ENCODE results near the gene TPX2. TPM values are rescaled to one million over a fixed set of nuclear protein-coding genes. Genes with fewer than 3 reads are reported as not detected.
A peak's percentile ranks its signal among the peaks of the same experiment; 100 is the strongest.

Gene TPX2
- total RNA-seq, 6 donors from 2014 or later, result 1.0 to 6.7 (median 3.8) TPM

GRCh38 chr20:31720486-31721407, 18.3 kb upstream of the TPX2 start:
- H3K27me3 ChIP-seq, result no peaks in the 10 kb centered on the region
- no peak for ATAC-seq (ENCODE audit: low FRiP score in 2 of 2)
- TF ChIP-seq POLR2A (IDR thresholded peaks at IDR 0.05), result peak in 1 of 4 donors; percentile 10
- peak in 1 of 2 donors; percentile 4 for TF ChIP-seq POLR2AphosphoS5 (IDR thresholded peaks at IDR 0.05)
- no peak for TF ChIP-seq EP300 (IDR thresholded peaks at IDR 0.05)
- 9 to 16% methylated on average over 4 to 7 of the region's 7 CpGs for WGBS, 2 donors
- peaks cover 38 to 49% (median 45%) of the 10 kb centered on the region in 4 donors for H3K4me1 ChIP-seq
- no peaks in the 10 kb centered on the region for H3K9me3 ChIP-seq
- peak overlapping the region; percentile 99 for H3K27ac ChIP-seq
- peaks cover 0 to 44% (median 6%) of the 10 kb centered on the region in 4 donors for H3K36me3 ChIP-seq
- DNase-seq, result no peak
- H3K4me3 ChIP-seq, result peak overlapping the region; percentile 63 to 85 (median 72)

- peak overlapping the region; percentile 63 to 85 (median 72) for H3K4me3 ChIP-seq
- H3K27me3 ChIP-seq, result no peaks in the 10 kb centered on the region
- peak overlapping the region; percentile 99 for H3K27ac ChIP-seq
- no peak for DNase-seq
- WGBS, 2 donors, result 33 to 60% methylated on average over 7 to 22 of the region's 22 CpGs
- H3K9me3 ChIP-seq, result no peaks in the 10 kb centered on the region
- TF ChIP-seq POLR2A (IDR thresholded peaks at IDR 0.05) (no peak), POLR2AphosphoS5 (IDR thresholded peaks at IDR 0.05) (no peak), EP300 (IDR thresholded peaks at IDR 0.05) (no peak)
- TF ChIP-seq, protein P1, sequence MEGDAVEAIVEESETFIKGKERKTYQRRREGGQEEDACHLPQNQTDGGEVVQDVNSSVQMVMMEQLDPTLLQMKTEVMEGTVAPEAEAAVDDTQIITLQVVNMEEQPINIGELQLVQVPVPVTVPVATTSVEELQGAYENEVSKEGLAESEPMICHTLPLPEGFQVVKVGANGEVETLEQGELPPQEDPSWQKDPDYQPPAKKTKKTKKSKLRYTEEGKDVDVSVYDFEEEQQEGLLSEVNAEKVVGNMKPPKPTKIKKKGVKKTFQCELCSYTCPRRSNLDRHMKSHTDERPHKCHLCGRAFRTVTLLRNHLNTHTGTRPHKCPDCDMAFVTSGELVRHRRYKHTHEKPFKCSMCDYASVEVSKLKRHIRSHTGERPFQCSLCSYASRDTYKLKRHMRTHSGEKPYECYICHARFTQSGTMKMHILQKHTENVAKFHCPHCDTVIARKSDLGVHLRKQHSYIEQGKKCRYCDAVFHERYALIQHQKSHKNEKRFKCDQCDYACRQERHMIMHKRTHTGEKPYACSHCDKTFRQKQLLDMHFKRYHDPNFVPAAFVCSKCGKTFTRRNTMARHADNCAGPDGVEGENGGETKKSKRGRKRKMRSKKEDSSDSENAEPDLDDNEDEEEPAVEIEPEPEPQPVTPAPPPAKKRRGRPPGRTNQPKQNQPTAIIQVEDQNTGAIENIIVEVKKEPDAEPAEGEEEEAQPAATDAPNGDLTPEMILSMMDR (IDR thresholded peaks at IDR 0.05), result no peak
- peaks cover 31 to 40% (median 36%) of the 10 kb centered on the region in 4 donors for H3K4me1 ChIP-seq
- ATAC-seq (ENCODE audit: low FRiP score in 2 of 2), result no peak
- H3K36me3 ChIP-seq, result peaks cover 0 to 36% (median 6%) of the 10 kb centered on the region in 4 donors
Measured at GRCh38 chr20:31721408-31722256, 17.5 kb upstream of the TPX2 start.

DNA sequence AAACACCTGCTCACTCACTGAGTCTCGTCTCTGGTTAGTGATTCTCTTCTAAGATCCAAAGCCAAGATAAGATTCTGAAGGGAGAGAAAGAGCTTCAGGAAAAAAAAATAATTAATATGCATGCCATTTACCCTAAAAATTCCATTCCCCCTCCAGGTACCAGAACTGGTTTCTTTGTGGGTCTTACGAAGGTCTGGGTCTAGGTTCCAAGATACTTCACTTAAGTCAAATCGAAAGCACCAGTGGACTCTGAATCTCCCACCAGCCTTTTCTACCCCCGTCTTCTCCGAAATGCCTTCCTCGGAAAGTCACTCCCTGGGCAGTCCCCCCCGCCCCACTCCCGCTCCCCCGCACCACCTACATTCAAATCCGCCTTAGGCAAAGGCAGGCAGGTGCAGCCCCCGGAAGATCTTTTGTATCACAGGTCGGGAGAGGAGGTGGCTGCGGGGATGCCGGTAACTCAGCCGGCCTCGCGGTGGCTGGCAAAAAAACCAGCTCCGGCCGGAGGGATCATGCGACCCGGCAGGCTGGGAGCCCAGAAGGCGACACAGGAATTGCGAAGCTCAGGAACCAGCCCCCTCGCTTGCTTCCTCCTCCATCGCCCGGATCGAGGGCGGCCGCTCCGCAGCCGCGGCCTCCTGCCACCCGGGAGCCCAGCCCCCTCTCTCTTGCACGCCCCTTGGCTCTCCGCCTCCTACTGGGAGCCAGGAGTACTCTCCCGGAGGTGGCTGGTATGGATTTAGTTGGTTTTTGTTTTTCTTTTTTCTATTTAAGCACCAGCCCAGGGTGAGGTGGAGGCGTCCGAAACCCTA, 16.6 kb upstream of the TPX2 start, which contains the start of gene BCL2L1:
BCL2L1 (minus strand) TSS at position 612 of the 812 bp plus-strand sequence. CDS start 650 bp downstream, outside the sequence.
- peak; percentile 88 for ATAC-seq (ENCODE audit: low FRiP score in 2 of 2)
- DNase-seq, result peak; percentile 85 to 94
- H3K9me3 ChIP-seq, result no peaks in the 10 kb centered on the region
- no peaks in the 10 kb centered on the region for H3K27me3 ChIP-seq
- 0% methylated on average over 28 to 38 of the region's 38 CpGs for WGBS, 2 donors
- peaks cover 0 to 29% (median 6%) of the 10 kb centered on the region in 4 donors for H3K36me3 ChIP-seq
- peaks cover 24 to 32% (median 29%) of the 10 kb centered on the region in 4 donors for H3K4me1 ChIP-seq
- H3K4me3 ChIP-seq, result peak within 1 kb of the TSS; percentile 63 to 85 (median 72)
- peak within 1 kb of the TSS; percentile 99 for H3K27ac ChIP-seq
- TF ChIP-seq POLR2AphosphoS5 (IDR thresholded peaks at IDR 0.05), result peak; percentile 76 to 84
- peak in 3 of 4 donors; percentile 84 to 89 (median 85) for TF ChIP-seq POLR2A (IDR thresholded peaks at IDR 0.05)
- TF ChIP-seq, protein P1 (IDR thresholded peaks at IDR 0.05), result peak; percentile 59 to 91 (median 86)
- peak in 1 of 4 donors; percentile 40 for TF ChIP-seq EP300 (IDR thresholded peaks at IDR 0.05)

DNA sequence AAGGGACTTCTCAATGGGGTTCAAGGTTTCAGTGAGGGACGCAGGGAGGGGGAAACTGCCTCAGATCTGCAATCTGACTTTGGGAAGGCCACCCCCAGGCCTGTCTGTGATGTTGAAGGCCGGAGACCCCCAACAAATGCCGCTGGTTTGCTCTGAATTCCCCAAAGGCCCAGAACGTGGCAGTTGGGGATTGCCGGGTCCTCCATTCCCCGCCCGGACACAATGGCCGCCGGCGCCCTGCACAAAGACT, 16.1 kb upstream of the TPX2 start:
- Histone ChIP-seq H3K4me1 (peaks cover 19 to 27% (median 23%) of the 10 kb centered on the region in 4 donors), H3K27ac (peak overlapping the region; percentile 99), H3K36me3 (peaks cover 0 to 24% (median 6%) of the 10 kb centered on the region in 4 donors), H3K4me3 (peak overlapping the region; percentile 63 to 85 (median 72)), H3K9me3 (no peaks in the 10 kb centered on the region), H3K27me3 (no peaks in the 10 kb centered on the region)
- DNase-seq, result no peak
- 0% methylated on average over 2 to 4 of the region's 10 CpGs for WGBS, 2 donors
- ATAC-seq (ENCODE audit: low FRiP score in 2 of 2), result peak in 1 of 2 donors; percentile 13
- TF ChIP-seq, protein P1 (IDR thresholded peaks at IDR 0.05), result peak in 1 of 6 experiments; percentile 2
- TF ChIP-seq POLR2AphosphoS5 (IDR thresholded peaks at IDR 0.05), result no peak
